Measurements from ENCODE around the gene TMEM235.
A peak's percentile ranks its signal among the peaks of the same experiment; 100 is the strongest.

TMEM235 gene

GRCh38 chr17:78204387-78205123 lies 26.9 kb upstream of the TMEM235 start:
- in situ Hi-C loops (cut with HindIII; ENCODE audit: low pct_unique_long_range_greater_than_20kb, low sequenced_read_pairs), result no loop called here

GRCh38 chr17:78205124-78205775 lies 26.2 kb upstream of the TMEM235 start:
- in situ Hi-C loops (cut with HindIII; ENCODE audit: low pct_unique_long_range_greater_than_20kb, low sequenced_read_pairs), result no loop called here
- no peak for TF ChIP-seq JUND (IDR thresholded peaks at IDR 0.05; ENCODE audit: low read depth)

More at GRCh38 chr17:78204387-78205123, 26.9 kb upstream of the TMEM235 start:
- no peak for DNase-seq (ENCODE audit: low read depth in 1 of 2, low spot score in 1 of 2)
- no peak for TF ChIP-seq JUND (IDR thresholded peaks at IDR 0.05; ENCODE audit: low read depth)

GRCh38 chr17:78206298-78206697 lies 25.1 kb upstream of the TMEM235 start:
- TF ChIP-seq JUND (IDR thresholded peaks at IDR 0.05; ENCODE audit: low read depth), result no peak
- no peak for DNase-seq (ENCODE audit: low read depth in 1 of 2, low spot score in 1 of 2)
- in situ Hi-C loops (cut with HindIII; ENCODE audit: low pct_unique_long_range_greater_than_20kb, low sequenced_read_pairs), result no loop called here

More at GRCh38 chr17:78205124-78205775, 26.2 kb upstream of the TMEM235 start:
- DNase-seq (ENCODE audit: low read depth in 1 of 2, low spot score in 1 of 2), result no peak

GRCh38 chr17:78208486-78208885 lies 22.9 kb upstream of the TMEM235 start:
- in situ Hi-C loops (cut with HindIII; ENCODE audit: low pct_unique_long_range_greater_than_20kb, low sequenced_read_pairs), result no loop called here
- TF ChIP-seq JUND (IDR thresholded peaks at IDR 0.05; ENCODE audit: low read depth), result no peak
- DNase-seq (ENCODE audit: low read depth in 1 of 2, low spot score in 1 of 2), result no peak

GRCh38 chr17:78210111-78210510 lies 21.3 kb upstream of the TMEM235 start:
- in situ Hi-C loops (cut with HindIII; ENCODE audit: low pct_unique_long_range_greater_than_20kb, low sequenced_read_pairs), result no loop called here
- TF ChIP-seq JUND (IDR thresholded peaks at IDR 0.05; ENCODE audit: low read depth), result no peak
- DNase-seq (ENCODE audit: low read depth in 1 of 2, low spot score in 1 of 2), result no peak

- DNase-seq (ENCODE audit: low read depth in 1 of 2, low spot score in 1 of 2), result peak; percentile 73 to 84
- in situ Hi-C loops (cut with HindIII; ENCODE audit: low pct_unique_long_range_greater_than_20kb, low sequenced_read_pairs), result no loop called here
- TF ChIP-seq JUND (IDR thresholded peaks at IDR 0.05; ENCODE audit: low read depth), result no peak
Measured at GRCh38 chr17:78211032-78211431, 20.4 kb upstream of the TMEM235 start.

- TF ChIP-seq JUND (IDR thresholded peaks at IDR 0.05; ENCODE audit: low read depth), result no peak
- peak; percentile 87 to 95 for DNase-seq (ENCODE audit: low read depth in 1 of 2, low spot score in 1 of 2)
- in situ Hi-C loops (cut with HindIII; ENCODE audit: low pct_unique_long_range_greater_than_20kb, low sequenced_read_pairs), result no loop called here
Measured at GRCh38 chr17:78214016-78214705, 17.3 kb upstream of the TMEM235 start, which contains the start of gene BIRC5. Gene BIRC5 (plus strand): TSS chr17:78214253. CDS start chr17:78214317, 64 bp downstream.

- in situ Hi-C loops (cut with HindIII; ENCODE audit: low pct_unique_long_range_greater_than_20kb, low sequenced_read_pairs), result no loop called here
Measured at GRCh38 chr17:78214706-78215061, 16.7 kb upstream of the TMEM235 start.

GRCh38 chr17:78219396-78220150 lies 11.9 kb upstream of the TMEM235 start:
- no peak for DNase-seq (ENCODE audit: low read depth in 1 of 2, low spot score in 1 of 2)
- TF ChIP-seq JUND (IDR thresholded peaks at IDR 0.05; ENCODE audit: low read depth), result no peak
- in situ Hi-C loops (cut with HindIII; ENCODE audit: low pct_unique_long_range_greater_than_20kb, low sequenced_read_pairs), result no loop called here

More at GRCh38 chr17:78214706-78215061, 16.7 kb upstream of the TMEM235 start:
- no peak for DNase-seq (ENCODE audit: low read depth in 1 of 2, low spot score in 1 of 2)
- TF ChIP-seq JUND (IDR thresholded peaks at IDR 0.05; ENCODE audit: low read depth), result no peak

GRCh38 chr17:78223061-78223460 lies 8.4 kb upstream of the TMEM235 start:
- in situ Hi-C loops (cut with HindIII; ENCODE audit: low pct_unique_long_range_greater_than_20kb, low sequenced_read_pairs), result no loop called here
- DNase-seq (ENCODE audit: low read depth in 1 of 2, low spot score in 1 of 2), result no peak
- no peak for TF ChIP-seq JUND (IDR thresholded peaks at IDR 0.05; ENCODE audit: low read depth)

GRCh38 chr17:78223765-78224164 lies 7.7 kb upstream of the TMEM235 start:
- TF ChIP-seq JUND (IDR thresholded peaks at IDR 0.05; ENCODE audit: low read depth), result no peak
- no peak for DNase-seq (ENCODE audit: low read depth in 1 of 2, low spot score in 1 of 2)
- in situ Hi-C loops (cut with HindIII; ENCODE audit: low pct_unique_long_range_greater_than_20kb, low sequenced_read_pairs), result no loop called here

Data from T47D (cell line).